GM23338 (cell line): Measurements from ENCODE around the gene CRTC1.

Source experiments
- CREB1 ChIP-seq: fragments of 250-450 bp; sonication (Bioruptor Pico); IDR thresholded peaks from 2 replicates; pipeline ENCODE4 v1.5.0; 2020; ENCODE audit warnings: low read depth, mild to moderate bottlenecking, moderate library complexity
- EZH2 ChIP-seq: fragments of 200-600 bp; sonication (generic); IDR thresholded peaks from one replicate; pipeline ENCODE4 v1.8.0; 2017; ENCODE audit warnings: antibody characterized with exemption, mild to moderate bottlenecking, low read depth; ENCODE audit not compliant: unreplicated experiment
- EZH2phosphoT487 ChIP-seq: fragments of 200-600 bp; sonication (generic); IDR thresholded peaks from one replicate; pipeline ENCODE4 v1.8.1; 2018; ENCODE audit warnings: antibody characterized with exemption; ENCODE audit not compliant: unreplicated experiment
- JUNB ChIP-seq: IDR thresholded peaks from one replicate; pipeline ENCODE4 v1.6.1; 2016; ENCODE audit warnings: antibody characterized with exemption; ENCODE audit not compliant: unreplicated experiment
- NANOG ChIP-seq: IDR thresholded peaks from 2 replicates; pipeline ENCODE4 v1.6.1; 2016; ENCODE audit warnings: antibody characterized with exemption, borderline replicate concordance
- POLR2AphosphoS5 ChIP-seq: IDR thresholded peaks from 2 replicates; pipeline ENCODE4 v1.6.1; 2016; ENCODE audit warnings: antibody characterized with exemption, low read depth
- ZNF114 ChIP-seq: fragments of 250-450 bp; sonication (Bioruptor Pico); IDR thresholded peaks from 2 replicates; pipeline ENCODE4 v1.5.0; 2020; ENCODE audit warnings: mild to moderate bottlenecking, moderate library complexity
- ZNF331 ChIP-seq: fragments of 250-450 bp; sonication (Bioruptor Pico); IDR thresholded peaks from 2 replicates; pipeline ENCODE4 v1.5.0; 2020; ENCODE audit warnings: low read depth, mild to moderate bottlenecking, moderate library complexity
- TF ChIP-seq, protein P1 (sequence below), 2 experiments: fragments of 200-600 bp in 1 of 2; sonication (generic) in 1 of 2; conservative IDR thresholded peaks; 2 replicates each; pipeline versions ENCODE4 v1.5.1 to v1.6.1; 2016 to 2017; ENCODE audit warnings: antibody characterized with exemption in 2 of 2, low read depth in 2 of 2, mild to moderate bottlenecking in 2 of 2, moderate library complexity in 1 of 2
- TF ChIP-seq, protein P2 (sequence below): IDR thresholded peaks from one replicate; pipeline ENCODE4 v1.6.1; 2018; ENCODE audit warnings: antibody characterized with exemption; ENCODE audit not compliant: unreplicated experiment
- TF ChIP-seq, protein P3 (sequence below): IDR thresholded peaks from 2 replicates; pipeline ENCODE4 v1.6.1; 2016; ENCODE audit warnings: antibody characterized with exemption

DNA sequence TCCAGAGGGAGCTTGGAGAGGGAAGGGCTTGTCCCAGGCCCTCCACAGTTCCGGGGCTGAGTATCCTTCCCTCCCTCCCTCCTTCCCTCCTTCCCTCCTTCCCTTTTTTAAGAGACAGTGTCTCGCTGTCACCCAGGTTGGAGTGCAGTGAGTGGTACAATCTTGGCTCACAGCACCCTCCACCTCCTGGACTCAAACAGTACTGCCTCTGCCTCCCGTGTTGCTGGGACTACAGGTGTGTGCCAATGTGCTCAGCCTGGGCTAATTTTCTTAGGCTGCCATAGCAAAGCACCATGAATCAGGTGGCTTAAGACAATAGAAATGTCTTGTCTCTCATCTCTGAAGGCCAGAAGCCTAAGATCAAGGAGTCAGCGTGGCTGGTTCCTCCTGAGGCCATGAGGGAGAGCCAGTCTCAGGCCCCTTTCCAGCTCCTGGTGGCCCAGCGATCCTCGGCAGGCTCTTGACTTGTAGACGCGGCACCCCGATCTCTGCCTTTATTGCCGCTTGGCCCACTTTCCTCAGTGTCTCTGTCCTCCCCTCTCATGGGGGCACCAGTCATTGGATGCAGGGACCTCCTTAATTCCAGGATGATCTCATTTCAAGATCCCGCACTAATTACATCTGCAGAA lies 47.5 kb downstream of the CRTC1 start:
- no peak for TF ChIP-seq POLR2AphosphoS5
- TF ChIP-seq, protein P1, sequence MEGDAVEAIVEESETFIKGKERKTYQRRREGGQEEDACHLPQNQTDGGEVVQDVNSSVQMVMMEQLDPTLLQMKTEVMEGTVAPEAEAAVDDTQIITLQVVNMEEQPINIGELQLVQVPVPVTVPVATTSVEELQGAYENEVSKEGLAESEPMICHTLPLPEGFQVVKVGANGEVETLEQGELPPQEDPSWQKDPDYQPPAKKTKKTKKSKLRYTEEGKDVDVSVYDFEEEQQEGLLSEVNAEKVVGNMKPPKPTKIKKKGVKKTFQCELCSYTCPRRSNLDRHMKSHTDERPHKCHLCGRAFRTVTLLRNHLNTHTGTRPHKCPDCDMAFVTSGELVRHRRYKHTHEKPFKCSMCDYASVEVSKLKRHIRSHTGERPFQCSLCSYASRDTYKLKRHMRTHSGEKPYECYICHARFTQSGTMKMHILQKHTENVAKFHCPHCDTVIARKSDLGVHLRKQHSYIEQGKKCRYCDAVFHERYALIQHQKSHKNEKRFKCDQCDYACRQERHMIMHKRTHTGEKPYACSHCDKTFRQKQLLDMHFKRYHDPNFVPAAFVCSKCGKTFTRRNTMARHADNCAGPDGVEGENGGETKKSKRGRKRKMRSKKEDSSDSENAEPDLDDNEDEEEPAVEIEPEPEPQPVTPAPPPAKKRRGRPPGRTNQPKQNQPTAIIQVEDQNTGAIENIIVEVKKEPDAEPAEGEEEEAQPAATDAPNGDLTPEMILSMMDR (conservative IDR thresholded peaks at IDR 0.05; ENCODE audit: low read depth in 2 of 2): no peak
- no peak for TF ChIP-seq EZH2
- no peak for TF ChIP-seq CREB1 (CRISPR knock-in tag)
- no peak for TF ChIP-seq EZH2phosphoT487
- TF ChIP-seq, protein P2, sequence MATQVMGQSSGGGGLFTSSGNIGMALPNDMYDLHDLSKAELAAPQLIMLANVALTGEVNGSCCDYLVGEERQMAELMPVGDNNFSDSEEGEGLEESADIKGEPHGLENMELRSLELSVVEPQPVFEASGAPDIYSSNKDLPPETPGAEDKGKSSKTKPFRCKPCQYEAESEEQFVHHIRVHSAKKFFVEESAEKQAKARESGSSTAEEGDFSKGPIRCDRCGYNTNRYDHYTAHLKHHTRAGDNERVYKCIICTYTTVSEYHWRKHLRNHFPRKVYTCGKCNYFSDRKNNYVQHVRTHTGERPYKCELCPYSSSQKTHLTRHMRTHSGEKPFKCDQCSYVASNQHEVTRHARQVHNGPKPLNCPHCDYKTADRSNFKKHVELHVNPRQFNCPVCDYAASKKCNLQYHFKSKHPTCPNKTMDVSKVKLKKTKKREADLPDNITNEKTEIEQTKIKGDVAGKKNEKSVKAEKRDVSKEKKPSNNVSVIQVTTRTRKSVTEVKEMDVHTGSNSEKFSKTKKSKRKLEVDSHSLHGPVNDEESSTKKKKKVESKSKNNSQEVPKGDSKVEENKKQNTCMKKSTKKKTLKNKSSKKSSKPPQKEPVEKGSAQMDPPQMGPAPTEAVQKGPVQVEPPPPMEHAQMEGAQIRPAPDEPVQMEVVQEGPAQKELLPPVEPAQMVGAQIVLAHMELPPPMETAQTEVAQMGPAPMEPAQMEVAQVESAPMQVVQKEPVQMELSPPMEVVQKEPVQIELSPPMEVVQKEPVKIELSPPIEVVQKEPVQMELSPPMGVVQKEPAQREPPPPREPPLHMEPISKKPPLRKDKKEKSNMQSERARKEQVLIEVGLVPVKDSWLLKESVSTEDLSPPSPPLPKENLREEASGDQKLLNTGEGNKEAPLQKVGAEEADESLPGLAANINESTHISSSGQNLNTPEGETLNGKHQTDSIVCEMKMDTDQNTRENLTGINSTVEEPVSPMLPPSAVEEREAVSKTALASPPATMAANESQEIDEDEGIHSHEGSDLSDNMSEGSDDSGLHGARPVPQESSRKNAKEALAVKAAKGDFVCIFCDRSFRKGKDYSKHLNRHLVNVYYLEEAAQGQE: no peak
- no peak for TF ChIP-seq NANOG
- TF ChIP-seq ZNF331 (CRISPR knock-in tag): no peak
- no peak for TF ChIP-seq ZNF114
- TF ChIP-seq, protein P3, sequence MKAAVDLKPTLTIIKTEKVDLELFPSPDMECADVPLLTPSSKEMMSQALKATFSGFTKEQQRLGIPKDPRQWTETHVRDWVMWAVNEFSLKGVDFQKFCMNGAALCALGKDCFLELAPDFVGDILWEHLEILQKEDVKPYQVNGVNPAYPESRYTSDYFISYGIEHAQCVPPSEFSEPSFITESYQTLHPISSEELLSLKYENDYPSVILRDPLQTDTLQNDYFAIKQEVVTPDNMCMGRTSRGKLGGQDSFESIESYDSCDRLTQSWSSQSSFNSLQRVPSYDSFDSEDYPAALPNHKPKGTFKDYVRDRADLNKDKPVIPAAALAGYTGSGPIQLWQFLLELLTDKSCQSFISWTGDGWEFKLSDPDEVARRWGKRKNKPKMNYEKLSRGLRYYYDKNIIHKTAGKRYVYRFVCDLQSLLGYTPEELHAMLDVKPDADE: no peak
- no peak for TF ChIP-seq JUNB
